ENCODE data around the gene GAREM1.
"Not testable (repeated sequence)": the region's sequence is repeated elsewhere in the genome, so short reads cannot be mapped to it uniquely, and the experiment has no call there.

Gene GAREM1

GRCh38 chr18:32237049-32237448 lies 233.6 kb downstream of the GAREM1 start:
- TF ChIP-seq CTCF (IDR thresholded peaks at IDR 0.05; ENCODE audit: low read depth, low read length) (no peak), EZH2phosphoT487 (IDR thresholded peaks at IDR 0.05; ENCODE audit: low read depth) (no peak)
- Histone ChIP-seq H4K20me1 (ENCODE audit: insufficient read depth, low read length) (no peaks in the 10 kb centered on the region), H2AFZ (ENCODE audit: low read depth, low read length) (no peak overlapping the region), H3K27ac (ENCODE audit: low read length) (no peak overlapping the region), H3K36me3 (replicated peaks; ENCODE audit: low read depth, low read length) (no peaks in the 10 kb centered on the region), H3K4me3 (ENCODE audit: low read length) (no peak overlapping the region), H3K79me2 (ENCODE audit: low read length) (no peaks in the 10 kb centered on the region), H3K9ac (ENCODE audit: low read length) (no peak overlapping the region), H3K4me1 (ENCODE audit: low read length) (no peaks in the 10 kb centered on the region), H3K9me3 (ENCODE audit: insufficient read depth, low read length) (no peaks in the 10 kb centered on the region), H3K4me2 (ENCODE audit: low read length) (no peak overlapping the region), H3K27me3 (ENCODE audit: low read depth, low read length) (no peaks in the 10 kb centered on the region; the same call in 1 of the 2 replicates)

GRCh38 chr18:32233348-32233747 lies 237.3 kb downstream of the GAREM1 start:
- not testable (repeated sequence) for H4K20me1 ChIP-seq (ENCODE audit: insufficient read depth, low read length); H2AFZ ChIP-seq (ENCODE audit: low read depth, low read length); H3K4me1 ChIP-seq (ENCODE audit: low read length); H3K36me3 ChIP-seq (replicated peaks; ENCODE audit: low read depth, low read length); H3K9ac ChIP-seq (ENCODE audit: low read length); H3K27ac ChIP-seq (ENCODE audit: low read length); H3K4me2 ChIP-seq (ENCODE audit: low read length); H3K4me3 ChIP-seq (ENCODE audit: low read length); H3K79me2 ChIP-seq (ENCODE audit: low read length); H3K9me3 ChIP-seq (ENCODE audit: insufficient read depth, low read length); H3K27me3 ChIP-seq (ENCODE audit: low read depth, low read length)

GRCh38 chr18:32219431-32220018 lies 251.2 kb downstream of the GAREM1 start:
- Histone ChIP-seq H2AFZ (ENCODE audit: low read depth, low read length) (no peak overlapping the region), H3K9ac (ENCODE audit: low read length) (no peak overlapping the region)
- TF ChIP-seq EZH2phosphoT487 (IDR thresholded peaks at IDR 0.05; ENCODE audit: low read depth), result no peak
- TF ChIP-seq CTCF (IDR thresholded peaks at IDR 0.05; ENCODE audit: low read depth, low read length), result no peak

GRCh38 chr18:32216390-32216789 lies 254.3 kb downstream of the GAREM1 start:
- Histone ChIP-seq H3K27me3 (ENCODE audit: low read depth, low read length) (no peaks in the 10 kb centered on the region), H3K4me3 (ENCODE audit: low read length) (no peak overlapping the region), H3K79me2 (ENCODE audit: low read length) (no peaks in the 10 kb centered on the region), H3K36me3 (replicated peaks; ENCODE audit: low read depth, low read length) (no peaks in the 10 kb centered on the region), H2AFZ (ENCODE audit: low read depth, low read length) (no peak overlapping the region), H3K4me2 (ENCODE audit: low read length) (no peak overlapping the region), H3K4me1 (ENCODE audit: low read length) (peaks cover 8% of the 10 kb centered on the region), H4K20me1 (ENCODE audit: insufficient read depth, low read length) (no peaks in the 10 kb centered on the region), H3K27ac (ENCODE audit: low read length) (no peak overlapping the region), H3K9me3 (ENCODE audit: insufficient read depth, low read length) (no peaks in the 10 kb centered on the region), H3K9ac (ENCODE audit: low read length) (no peak overlapping the region)
- TF ChIP-seq CTCF (IDR thresholded peaks at IDR 0.05; ENCODE audit: low read depth, low read length) (no peak), EZH2phosphoT487 (IDR thresholded peaks at IDR 0.05; ENCODE audit: low read depth) (no peak)

More at GRCh38 chr18:32219431-32220018, 251.2 kb downstream of the GAREM1 start:
- Histone ChIP-seq H3K4me1 (ENCODE audit: low read length) (peaks cover 8% of the 10 kb centered on the region), H3K27ac (ENCODE audit: low read length) (no peak overlapping the region), H3K9me3 (ENCODE audit: insufficient read depth, low read length) (no peaks in the 10 kb centered on the region), H3K4me2 (ENCODE audit: low read length) (no peak overlapping the region), H3K79me2 (ENCODE audit: low read length) (no peaks in the 10 kb centered on the region), H3K36me3 (replicated peaks; ENCODE audit: low read depth, low read length) (no peaks in the 10 kb centered on the region), H4K20me1 (ENCODE audit: insufficient read depth, low read length) (no peaks in the 10 kb centered on the region), H3K4me3 (ENCODE audit: low read length) (no peak overlapping the region), H3K27me3 (ENCODE audit: low read depth, low read length) (no peaks in the 10 kb centered on the region)
